Choroid plexus epithelial cell (primary cell): ENCODE measurements around the gene MAEA.
A peak's percentile ranks its signal among the peaks of the same experiment; 100 is the strongest.
"Not testable (repeated sequence)": the region's sequence is repeated elsewhere in the genome, so short reads cannot be mapped to it uniquely, and the experiment has no call there.

ENCODE experiments used
- DNase-seq: peaks from one replicate; pipeline ENCODE4 v3.0.0-alpha.2; 2010; ENCODE audit warnings: low read depth
- H3K4me3 ChIP-seq: 2 replicates; pipeline ENCODE4 v1.5.1; 2011; ENCODE audit warnings: low read depth, mild to moderate bottlenecking, control low read depth, low read length, moderate library complexity
- CTCF ChIP-seq: conservative IDR thresholded peaks from 2 replicates; pipeline ENCODE4 v1.5.1; 2011; ENCODE audit warnings: low read depth, mild to moderate bottlenecking, control low read depth, inconsistent platforms, low read length, moderate library complexity

MAEA gene

GRCh38 chr4:1330761-1331590 is 41.3 kb downstream of the MAEA start:
- H3K4me3 ChIP-seq = no peak overlapping the region
- no peak for TF ChIP-seq CTCF
- no peak for DNase-seq

- no peak overlapping the region for H3K4me3 ChIP-seq
- no peak for TF ChIP-seq CTCF
- DNase-seq = peak; percentile 22
These were observed 42.1 kb downstream of the MAEA start for GRCh38 chr4:1331591-1332353.

- TF ChIP-seq CTCF = no peak
- no peak for DNase-seq
- H3K4me3 ChIP-seq = no peak overlapping the region
These were observed 43.0 kb downstream of the MAEA start for GRCh38 chr4:1332686-1333085.

GRCh38 chr4:1333256-1333655 is 43.6 kb downstream of the MAEA start:
- H3K4me3 ChIP-seq = no peak overlapping the region
- TF ChIP-seq CTCF = no peak
- DNase-seq = no peak

GRCh38 chr4:1333851-1334578 is 44.3 kb downstream of the MAEA start:
- H3K4me3 ChIP-seq, DNase-seq: not testable (repeated sequence)

- H3K4me3 ChIP-seq = no peak overlapping the region
- no peak for TF ChIP-seq CTCF
- no peak for DNase-seq
These were observed 44.8 kb downstream of the MAEA start for GRCh38 chr4:1334579-1334895.

- not testable (repeated sequence) for H3K4me3 ChIP-seq
- peak; percentile 13 for DNase-seq
These were observed 45.6 kb downstream of the MAEA start for GRCh38 chr4:1335193-1335883.
